Measurements from ENCODE around the gene FOXO6.

GRCh38 chr1:41422306-41422705 lies 61.1 kb downstream of the FOXO6 start:
- TF ChIP-seq EP300 (IDR thresholded peaks at IDR 0.05; ENCODE audit: low read length) (no peak), FOS (IDR thresholded peaks at IDR 0.05; ENCODE audit: extremely low read depth, insufficient read length) (no peak), EZH2 (IDR thresholded peaks at IDR 0.05; ENCODE audit: borderline replicate concordance, low read depth, low read length) (no peak), CTCF (IDR thresholded peaks at IDR 0.05 in 2 of 3, conservative IDR thresholded peaks at IDR 0.05 in 1 of 3; ENCODE audit: insufficient read depth in 2 of 3, low read depth in 1 of 3, low read length in 3 of 3) (no peak), NELFE (IDR thresholded peaks at IDR 0.05; ENCODE audit: insufficient read depth, insufficient read length) (no peak), CEBPG (CRISPR knock-in tag; IDR thresholded peaks at IDR 0.05) (no peak), CEBPG (tag; conservative IDR thresholded peaks at IDR 0.05 in 1 of 2, IDR thresholded peaks at IDR 0.05 in 1 of 2) (no peak)

All from K562 (cell line).